GM12872 (cell line): Measurements from ENCODE around the gene GAK.

Source experiments
- CTCF ChIP-seq: IDR thresholded peaks from 3 replicates; pipeline ENCODE4 v1.5.1; 2011; ENCODE audit warnings: low read depth, mild to moderate bottlenecking, low read length, moderate library complexity; ENCODE audit not compliant: insufficient read depth

Gene GAK

GRCh38 chr4:970854-971520 lies 38.9 kb upstream of the GAK start:
- TF ChIP-seq CTCF = no peak

- TF ChIP-seq CTCF = no peak
Measured at GRCh38 chr4:970046-970745, 38.1 kb upstream of the GAK start.

- no peak for TF ChIP-seq CTCF
Measured at GRCh38 chr4:968621-969394, 36.7 kb upstream of the GAK start.

- TF ChIP-seq CTCF = no peak
Measured at GRCh38 chr4:968221-968620, 36.1 kb upstream of the GAK start.

DNA sequence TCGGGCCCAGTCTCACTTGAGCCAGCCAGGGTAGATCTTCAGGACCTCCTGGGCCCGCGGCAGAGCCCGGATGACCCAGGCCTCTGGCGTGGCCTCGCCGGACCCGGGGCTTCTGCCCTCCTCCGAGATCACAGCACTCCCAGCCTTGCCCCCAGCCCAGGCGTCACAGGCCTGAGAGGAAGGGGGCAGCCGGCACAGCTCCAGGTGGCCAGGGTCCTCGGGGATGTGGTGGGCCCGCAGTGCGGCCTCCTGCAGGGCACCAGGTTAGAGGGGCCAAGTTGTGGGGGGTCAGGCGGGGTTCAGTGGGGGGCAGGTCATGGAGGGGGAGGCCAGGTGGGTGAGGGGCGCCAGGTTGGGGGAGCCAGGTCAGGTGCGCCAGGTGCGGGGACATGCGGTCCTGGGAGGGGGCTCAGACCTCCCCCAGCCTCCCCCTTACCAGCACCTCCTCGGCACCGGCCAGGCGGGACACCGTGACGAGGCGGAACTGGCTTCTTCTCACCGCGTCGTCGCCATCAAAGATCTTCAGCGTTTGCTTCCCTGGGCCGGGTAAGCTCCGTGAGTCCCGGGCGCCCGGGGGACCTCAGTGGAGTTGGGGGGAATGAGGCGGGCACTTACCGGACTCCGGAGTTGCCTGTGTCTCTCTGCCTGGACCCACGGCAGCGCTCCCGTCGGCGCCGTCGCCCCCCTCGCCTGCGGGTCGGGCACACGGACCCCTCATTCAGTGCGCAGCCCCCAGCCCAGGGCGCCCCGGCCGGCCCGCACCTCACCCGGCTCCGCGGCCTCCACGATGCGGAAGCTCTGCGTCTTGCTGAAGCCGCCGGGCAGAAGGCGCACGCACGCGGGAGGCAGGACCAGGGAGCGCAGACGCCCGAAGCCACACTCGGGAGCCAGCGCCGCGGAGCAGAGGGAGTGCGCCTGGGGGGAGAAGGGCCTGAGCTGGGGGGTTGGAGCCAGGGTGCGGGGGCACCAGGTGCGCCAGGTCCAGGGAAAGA lies 35.3 kb upstream of the GAK start:
- TF ChIP-seq CTCF = no peak

- no peak for TF ChIP-seq CTCF
Measured at GRCh38 chr4:966266-967112, 34.4 kb upstream of the GAK start.
